Sigmoid colon (tissue), 7 donors: Measurements from ENCODE around the gene PPP2CA. TPM values are rescaled to one million over a fixed set of nuclear protein-coding genes. Genes with fewer than 3 reads are reported as not detected.

Experiments
- DNase-seq: peaks from one replicate; pipeline ENCODE4 v3.0.0-alpha.2; 2019
- H3K27ac ChIP-seq, 4 donors: fragments of 200-600 bp; sonication (generic); one replicate each; pipeline ENCODE4 v1.5.1; 2016 to 2019; ENCODE audit warnings: mild to moderate bottlenecking in 1 of 4
- H3K27me3 ChIP-seq, 3 donors: fragments of 200-600 bp; sonication (generic); one replicate each; pipeline ENCODE4 v1.5.1; 2019; ENCODE audit warnings: mild to moderate bottlenecking in 1 of 3
- H3K36me3 ChIP-seq, 4 donors: fragments of 200-600 bp; sonication (generic); one replicate each; pipeline ENCODE4 v1.5.1; 2016 to 2019
- H3K4me1 ChIP-seq, 4 donors: fragments of 200-600 bp; sonication (generic); one replicate each; pipeline ENCODE4 v1.5.1; 2017 to 2019
- H3K4me3 ChIP-seq, 4 donors: fragments of 200-600 bp; sonication (generic); one replicate each; pipeline ENCODE4 v1.5.1; 2017 to 2019; ENCODE audit warnings: mild to moderate bottlenecking in 2 of 4, moderate library complexity in 1 of 4
- H3K9me3 ChIP-seq, 4 donors: fragments of 200-600 bp in 3 of 4; sonication (generic) in 3 of 4; one replicate each; pipeline versions ENCODE4 v1.5.1 to v1.6.1; 2013 to 2019
- EP300 ChIP-seq, 4 donors: sonication (generic); formaldehyde crosslinking; IDR thresholded peaks; one replicate each; pipeline ENCODE4 v1.6.1; 2017; ENCODE audit warnings: antibody characterized with exemption in 4 of 4
- POLR2A ChIP-seq, 2 donors: fragments of 450-650 bp; IDR thresholded peaks; one replicate each; pipeline ENCODE4 v1.6.1; 2016; ENCODE audit warnings: antibody characterized with exemption in 2 of 2, mild to moderate bottlenecking in 2 of 2, moderate library complexity in 2 of 2
- POLR2AphosphoS5 ChIP-seq, 4 donors: sonication (generic); formaldehyde crosslinking; IDR thresholded peaks; one replicate each; pipeline ENCODE4 v1.6.1; 2017; ENCODE audit warnings: antibody characterized with exemption in 4 of 4
- WGBS, 2 donors: extraction: QIAGEN DNeasy Blood & Tissue Kit; methylation state at CpG; one replicate each; pipeline ENCODE4 v1.1.7; 2013; 5-methylcytosine and 5-hydroxymethylcytosine counted together
- intact Hi-C: fragments of 100-400 bp; cut with DNase I; formaldehyde crosslinking; loops from one replicate; pipeline ENCODE4 v1.15.1; 2023
- polyA plus RNA-seq, 3 donors: library from polyadenylated mRNA; stranded (reverse); fragments of 200-250 nt; gene quantifications; one replicate each; pipeline ENCODE4 v1.2.3, GENCODE V29; 2013
- small RNA-seq, 3 donors: library from RNA; depleted of rRNA; stranded (forward); fragments of <200 nt; gene quantifications; one replicate each; pipeline ENCODE3, GENCODE V24; 2016
- total RNA-seq, 4 donors: library from RNA; depleted of rRNA; stranded (reverse); fragments of >200 nt; gene quantifications; one replicate each; pipeline ENCODE4 v1.1.0, GENCODE V29; 2016
- TF ChIP-seq, protein P1 (sequence below), 4 experiments: fragments of 450-650 bp in 3 of 4; fragments of 200-600 bp in 1 of 4; IDR thresholded peaks; one replicate each; pipeline ENCODE4 v1.5.1; 2016 to 2019; ENCODE audit warnings: antibody characterized with exemption in 4 of 4, mild to moderate bottlenecking in 3 of 4, moderate library complexity in 2 of 4
- donor health status: healthy with polysubstance abuse.
- donor health status: Bipolar disorder and iron deficiency.
- donor health status: healthy.

PPP2CA gene
- total and polyA plus RNA-seq, 7 donors: 48.6 to 145 (median 102) TPM

DNA sequence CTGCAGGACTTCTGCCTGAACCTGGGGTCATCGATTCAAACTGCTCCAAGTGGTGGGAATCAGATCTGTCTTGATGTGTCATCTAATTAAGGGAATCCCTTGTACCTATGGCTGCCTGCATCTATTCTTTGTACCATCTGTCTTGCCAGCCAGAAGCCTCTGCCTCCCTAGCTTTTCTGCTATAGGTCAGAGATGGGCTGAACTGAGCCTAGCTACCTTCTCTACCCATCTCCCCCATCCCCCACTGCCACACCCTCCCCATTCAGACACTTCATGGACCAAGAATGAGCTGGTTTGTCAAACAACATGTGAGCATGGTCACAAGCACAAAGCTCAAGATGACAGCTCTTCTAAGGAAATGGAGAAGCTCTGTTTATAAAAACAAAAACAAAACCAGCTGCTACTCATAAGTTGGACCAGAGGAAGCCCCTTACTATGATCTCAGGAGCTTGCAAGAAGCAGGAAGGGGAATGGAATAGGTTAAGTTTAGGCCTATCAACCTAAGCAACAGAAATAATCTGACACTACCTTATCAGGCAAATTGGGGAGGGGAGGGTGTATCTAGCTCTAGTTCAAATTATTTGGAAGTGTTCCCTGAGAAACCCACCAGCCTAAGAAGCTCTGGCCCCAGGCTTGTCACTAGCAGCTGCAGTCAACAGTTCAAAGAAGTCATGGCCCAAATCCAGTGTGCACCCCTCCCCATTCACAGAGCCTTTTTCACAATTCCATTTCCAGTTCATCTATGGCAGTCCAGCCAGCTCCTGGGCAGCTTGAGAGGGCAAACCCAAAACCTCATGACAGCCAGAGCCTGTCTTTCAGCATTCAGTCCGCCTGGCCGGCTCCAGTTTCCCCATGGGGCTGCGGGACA lies 79.0 kb downstream of the PPP2CA start:
- H3K4me1 ChIP-seq: peaks cover 0 to 28% (median 22%) of the 10 kb centered on the region in 4 donors

DNA sequence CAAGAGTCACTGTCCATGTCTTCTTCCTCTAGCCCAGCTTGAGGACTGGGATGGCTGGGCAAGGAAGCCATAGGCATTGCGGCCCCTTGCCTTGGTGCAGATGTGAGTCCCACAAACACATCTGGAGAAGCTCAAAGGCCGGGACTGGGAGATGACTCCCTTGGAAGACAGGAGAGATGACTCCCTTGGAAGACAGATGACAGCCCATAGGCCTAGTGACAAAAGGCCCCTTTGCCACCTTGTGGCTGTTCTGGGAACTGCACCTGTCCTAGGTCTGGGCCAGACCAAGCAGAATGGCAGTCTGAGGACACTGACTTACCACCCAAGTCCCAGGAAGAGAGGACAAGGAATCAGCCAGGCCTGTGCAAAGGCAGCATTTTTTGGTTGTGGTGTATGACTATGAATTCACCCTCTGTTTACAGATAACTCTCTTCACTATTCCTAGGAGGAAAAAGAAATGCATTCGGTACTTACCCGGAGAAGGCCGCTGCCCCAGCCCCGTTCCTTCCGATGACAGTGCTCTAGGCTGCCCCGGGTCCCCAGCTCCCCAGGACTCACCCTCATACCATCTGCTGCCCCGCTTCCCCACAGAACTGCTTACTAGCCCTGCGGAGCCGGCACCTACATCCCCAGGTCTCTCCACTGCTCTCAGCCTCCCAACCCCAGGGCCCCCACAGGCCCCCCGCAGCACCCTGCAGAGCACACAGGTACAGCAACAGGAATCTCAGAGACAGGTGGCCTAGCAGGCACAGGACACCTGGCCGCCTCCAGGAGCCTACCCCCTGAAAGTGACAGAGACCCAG lies 79.9 kb downstream of the PPP2CA start:
- peak; percentile 84 for DNase-seq
- Histone ChIP-seq H3K27ac (no peak overlapping the region), H3K4me1 (peaks cover 0 to 20% (median 16%) of the 10 kb centered on the region in 4 donors), H3K36me3 (peaks cover 2 to 86% (median 33%) of the 10 kb centered on the region in 4 donors), H3K4me3 (no peak overlapping the region), H3K9me3 (no peaks in the 10 kb centered on the region), H3K27me3 (no peaks in the 10 kb centered on the region)
- whole genome bisulfite sequencing, 2 donors: 86 to 92% methylated on average over 13 of the region's 13 CpGs
- intact Hi-C loops: loop anchor here (2.0 to 5.0 kb wide), 2 partner anchors 44 to 105 kb away; no protein-coding TSS in a partner anchor
- TF ChIP-seq, protein P1, sequence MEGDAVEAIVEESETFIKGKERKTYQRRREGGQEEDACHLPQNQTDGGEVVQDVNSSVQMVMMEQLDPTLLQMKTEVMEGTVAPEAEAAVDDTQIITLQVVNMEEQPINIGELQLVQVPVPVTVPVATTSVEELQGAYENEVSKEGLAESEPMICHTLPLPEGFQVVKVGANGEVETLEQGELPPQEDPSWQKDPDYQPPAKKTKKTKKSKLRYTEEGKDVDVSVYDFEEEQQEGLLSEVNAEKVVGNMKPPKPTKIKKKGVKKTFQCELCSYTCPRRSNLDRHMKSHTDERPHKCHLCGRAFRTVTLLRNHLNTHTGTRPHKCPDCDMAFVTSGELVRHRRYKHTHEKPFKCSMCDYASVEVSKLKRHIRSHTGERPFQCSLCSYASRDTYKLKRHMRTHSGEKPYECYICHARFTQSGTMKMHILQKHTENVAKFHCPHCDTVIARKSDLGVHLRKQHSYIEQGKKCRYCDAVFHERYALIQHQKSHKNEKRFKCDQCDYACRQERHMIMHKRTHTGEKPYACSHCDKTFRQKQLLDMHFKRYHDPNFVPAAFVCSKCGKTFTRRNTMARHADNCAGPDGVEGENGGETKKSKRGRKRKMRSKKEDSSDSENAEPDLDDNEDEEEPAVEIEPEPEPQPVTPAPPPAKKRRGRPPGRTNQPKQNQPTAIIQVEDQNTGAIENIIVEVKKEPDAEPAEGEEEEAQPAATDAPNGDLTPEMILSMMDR (IDR thresholded peaks at IDR 0.05): peak; percentile 69 to 96 (median 80)
- no peak for TF ChIP-seq EP300 (IDR thresholded peaks at IDR 0.05)
- TF ChIP-seq POLR2A (IDR thresholded peaks at IDR 0.05): no peak
- no peak for TF ChIP-seq POLR2AphosphoS5 (IDR thresholded peaks at IDR 0.05)

More for the DNA sequence above, 79.0 kb downstream of the PPP2CA start:
- no peak overlapping the region for H3K27ac ChIP-seq
- no peaks in the 10 kb centered on the region for H3K9me3 ChIP-seq
- DNase-seq: no peak
- peaks cover 0 to 86% (median 36%) of the 10 kb centered on the region in 4 donors for H3K36me3 ChIP-seq
- 87 to 88% methylated on average over 4 of the region's 4 CpGs for WGBS, 2 donors
- intact Hi-C loops: loop anchor here (5.0 kb wide), 1 partner anchor 45 kb away; no protein-coding TSS in a partner anchor
- no peaks in the 10 kb centered on the region for H3K27me3 ChIP-seq
- TF ChIP-seq EP300 (IDR thresholded peaks at IDR 0.05): no peak
- no peak for TF ChIP-seq POLR2A (IDR thresholded peaks at IDR 0.05)
- no peak for TF ChIP-seq POLR2AphosphoS5 (IDR thresholded peaks at IDR 0.05)
- TF ChIP-seq, protein P1 (IDR thresholded peaks at IDR 0.05): no peak
- no peak overlapping the region for H3K4me3 ChIP-seq

DNA sequence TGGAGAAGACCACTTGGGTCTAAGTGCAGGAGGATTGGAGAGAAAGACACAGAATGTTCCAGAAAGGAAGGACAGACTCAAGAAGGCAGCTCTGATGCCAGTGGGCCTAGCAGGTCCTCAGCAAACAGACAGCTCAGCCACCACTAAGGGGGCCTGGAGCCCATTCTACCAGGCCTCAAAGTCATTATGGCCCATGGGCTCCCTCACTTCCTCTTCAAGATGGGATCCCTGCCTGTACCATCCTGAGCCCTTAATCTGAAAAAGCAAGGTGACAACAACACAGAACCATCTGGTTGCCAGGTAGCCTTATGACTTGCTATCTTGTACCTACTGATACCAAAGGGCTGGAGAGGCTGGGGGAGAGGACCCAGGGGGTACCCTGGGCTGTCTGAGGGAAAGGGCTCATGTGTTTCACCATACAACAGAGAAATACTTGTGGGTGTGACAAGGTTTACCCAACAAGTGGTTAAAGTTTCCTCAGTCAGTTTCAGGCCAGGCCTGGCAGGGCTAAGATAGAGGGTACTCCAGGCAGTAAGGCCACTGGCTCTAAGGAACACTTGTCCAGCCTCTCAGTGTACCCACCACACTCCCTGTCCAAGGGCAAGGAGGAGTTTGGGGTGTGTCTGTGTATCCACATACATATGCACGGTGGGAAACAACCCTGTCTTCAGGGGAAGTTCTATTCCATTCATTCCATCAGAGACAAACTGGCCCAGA lies 80.7 kb downstream of the PPP2CA start:
- Histone ChIP-seq H3K4me1 (peaks cover 0 to 18% (median 12%) of the 10 kb centered on the region in 4 donors), H3K9me3 (no peaks in the 10 kb centered on the region), H3K27ac (no peak overlapping the region), H3K4me3 (no peak overlapping the region), H3K27me3 (no peaks in the 10 kb centered on the region), H3K36me3 (peaks cover 6 to 81% (median 28%) of the 10 kb centered on the region in 4 donors)
- no peak for DNase-seq
- WGBS, 2 donors: 22 to 56% methylated on average over 1 of the region's 1 CpG
- TF ChIP-seq, protein P1 (IDR thresholded peaks at IDR 0.05): no peak
- intact Hi-C loops: loop anchor here (2.0 to 5.0 kb wide), 2 partner anchors 43 to 104 kb away; no protein-coding TSS in a partner anchor

Small RNA genes lying within 50 kb of the gene (small RNA-seq; reads per million reads assigned to genes)
- 0 reads per million in 3 donors for gene MIR3661

Other genes starting within 250 kb of the PPP2CA start
- 10 to 100 TPM; 71.3 to 99.2 (median 78.9) TPM for gene VDAC1, start 221.1 kb downstream of the PPP2CA start, total RNA-seq
- 100 to 1,000 TPM; 192 to 361 (median 218) TPM for gene VDAC1, start 221.1 kb downstream of the PPP2CA start, polyA plus RNA-seq
- 1 to 10 TPM in 1 of 4 donors, under 1 TPM in 3; 0.36 to 1.5 (median 0.62) TPM for gene TCF7, start 111.4 kb downstream of the PPP2CA start, total RNA-seq
- 10 to 100 TPM in 1 of 3 donors, 1 to 10 TPM in 2; 1.8 to 38.4 (median 3.7) TPM for gene TCF7, start 111.4 kb downstream of the PPP2CA start, polyA plus RNA-seq
- 100 to 1,000 TPM; 193 to 320 (median 271) TPM for gene SKP1, start 49.1 kb downstream of the PPP2CA start, total RNA-seq
- gene SKP1, start 49.1 kb downstream of the PPP2CA start, polyA plus RNA-seq: 100 to 1,000 TPM; 445 to 938 (median 717) TPM
- gene CDKL3, start 141.1 kb upstream of the PPP2CA start, total RNA-seq: 10 to 100 TPM in 1 of 4 donors, 1 to 10 TPM in 3; 3.3 to 10.5 (median 6.2) TPM
- 1 to 10 TPM in 1 of 3 donors, under 1 TPM in 1, not detected in 1; 0.93 to 1.8 TPM for gene CDKL3, start 141.1 kb upstream of the PPP2CA start, polyA plus RNA-seq
- 100 to 1,000 TPM in 1 of 4 donors, 10 to 100 TPM in 3; 72.2 to 122 (median 93.9) TPM for gene UBE2B, start 145.5 kb upstream of the PPP2CA start, total RNA-seq
- gene UBE2B, start 145.5 kb upstream of the PPP2CA start, polyA plus RNA-seq: 100 to 1,000 TPM in 2 of 3 donors, 10 to 100 TPM in 1; 66.8 to 158 (median 148) TPM
- 10 to 100 TPM; 18.9 to 28.5 (median 21.3) TPM for gene CDKN2AIPNL, start 185.8 kb upstream of the PPP2CA start, total RNA-seq
- gene CDKN2AIPNL, start 185.8 kb upstream of the PPP2CA start, polyA plus RNA-seq: 10 to 100 TPM; 20.4 to 42.5 (median 27.2) TPM